Keratinocyte (primary cell): ENCODE measurements around the gene SDK1. TPM values are rescaled to one million over a fixed set of nuclear protein-coding genes. Genes with fewer than 3 reads are reported as not detected.

ENCODE experiments used
- DNase-seq: peaks from one replicate; pipeline ENCODE4 v3.0.0-alpha.2; 2011; ENCODE audit warnings: low read depth, missing footprints, low spot score
- FAIRE-seq: peaks from 2 replicates; lab custom pipeline; 2011; peaks lifted over from hg19 to GRCh38; lab: Jason Lieb, UNC
- H2AFZ ChIP-seq: 2 replicates; pipeline ENCODE4 v1.6.0; 2012; ENCODE audit warnings: low read length, control low read depth, inconsistent platforms; ENCODE audit not compliant: control insufficient read depth
- H3K27ac ChIP-seq: 2 replicates; pipeline ENCODE4 v1.5.1; 2011; ENCODE audit warnings: low read length; ENCODE audit not compliant: control insufficient read depth, insufficient read depth
- H3K27me3 ChIP-seq: 3 replicates; pipeline ENCODE4 v1.6.0; 2011; ENCODE audit warnings: low read length; ENCODE audit not compliant: control insufficient read depth, insufficient read depth; ENCODE audit errors: extremely low read depth
- H3K36me3 ChIP-seq, 2 experiments: 2 replicates in 1 of 2; 3 replicates in 1 of 2; pipeline ENCODE4 v1.5.1; 2011; ENCODE audit warnings: low read length in 2 of 2, mild to moderate bottlenecking in 1 of 2; ENCODE audit not compliant: control insufficient read depth in 2 of 2, insufficient read depth in 2 of 2; ENCODE audit errors: extremely low read depth in 1 of 2
- H3K4me1 ChIP-seq: 3 replicates; pipeline ENCODE4 v1.5.1; 2011; ENCODE audit warnings: low read length; ENCODE audit not compliant: control insufficient read depth, insufficient read depth; ENCODE audit errors: extremely low read depth
- H3K4me2 ChIP-seq: 3 replicates; pipeline ENCODE4 v1.6.0; 2011; ENCODE audit warnings: low read depth, low read length; ENCODE audit not compliant: control insufficient read depth, insufficient read depth; ENCODE audit errors: extremely low read depth
- H3K4me3 ChIP-seq, 3 experiments: fragments of 200-600 bp in 1 of 3; sonication (generic) in 1 of 3; 2 replicates in 2 of 3; 3 replicates in 1 of 3; pipeline ENCODE4 v1.5.1; 2011 to 2016; ENCODE audit warnings: low read length in 3 of 3, mild to moderate bottlenecking in 3 of 3, control low read depth in 2 of 3, inconsistent platforms in 1 of 3, low read depth in 1 of 3, mixed read lengths in 1 of 3, mixed run types in 1 of 3, moderate library complexity in 1 of 3; ENCODE audit not compliant: control insufficient read depth in 2 of 3, insufficient read depth in 2 of 3; ENCODE audit errors: extremely low read depth in 1 of 3
- H3K79me2 ChIP-seq: 2 replicates; pipeline ENCODE4 v1.6.0; 2012; ENCODE audit warnings: low read length; ENCODE audit not compliant: control insufficient read depth, insufficient read depth
- H3K9ac ChIP-seq: 3 replicates; pipeline ENCODE4 v1.6.0; 2011; ENCODE audit warnings: low read length; ENCODE audit not compliant: control insufficient read depth, insufficient read depth; ENCODE audit errors: extremely low read depth
- H3K9me1 ChIP-seq: 3 replicates; pipeline ENCODE4 v1.6.0; 2011; ENCODE audit warnings: low read length; ENCODE audit not compliant: control insufficient read depth, insufficient read depth; ENCODE audit errors: extremely low read depth
- H3K9me3 ChIP-seq: 2 replicates; pipeline ENCODE4 v1.5.1; 2012; ENCODE audit warnings: low read depth, low read length; ENCODE audit not compliant: control insufficient read depth
- H4K20me1 ChIP-seq: 3 replicates; pipeline ENCODE4 v1.6.0; 2011; ENCODE audit warnings: low read length; ENCODE audit not compliant: control insufficient read depth, insufficient read depth; ENCODE audit errors: extremely low read depth
- EZH2 ChIP-seq: IDR thresholded peaks from one replicate; pipeline ENCODE4 v1.6.1; 2012; ENCODE audit warnings: inconsistent platforms, mild to moderate bottlenecking, low read length, moderate library complexity
- dilution Hi-C: fragments of 300-500 bp; cut with MboI; formaldehyde crosslinking; loops from one replicate; pipeline ENCODE4 v1.7.0; 2020; ENCODE audit warnings: low sequenced_read_pairs; ENCODE audit not compliant: extremely low pct_ligation_motif_present
- polyA plus RNA-seq, 5 experiments: library from polyadenylated mRNA; depleted of rRNA in 3 of 5; stranded (reverse) in 3 of 5; stranded (forward) in 1 of 5; unstranded in 1 of 5; fragments of >200 nt; gene quantifications; 1 replicate in 1 of 5; 2 replicates in 3 of 5; 3 replicates in 1 of 5; pipeline versions ENCODE4 v1.2.1 to v1.2.3, GENCODE V29; 2011 to 2012; ENCODE audit warnings: missing spikeins in 2 of 5, low read depth in 1 of 5, low replicate concordance in 1 of 5
- TF ChIP-seq, protein P1 (sequence below), 3 experiments: IDR thresholded peaks in 1 of 3; conservative IDR thresholded peaks in 1 of 3; optimal IDR thresholded peaks in 1 of 3; 2 replicates in 2 of 3; 3 replicates in 1 of 3; pipeline versions ENCODE3 to v1.5.1; 2011; ENCODE audit warnings: low read length in 3 of 3, mild to moderate bottlenecking in 3 of 3, moderate library complexity in 2 of 3, control low read depth in 1 of 3, inconsistent platforms in 1 of 3; ENCODE audit not compliant: insufficient read depth in 2 of 3; ENCODE audit errors: extremely low read depth in 1 of 3

Gene SDK1
- polyA plus RNA-seq, 1 donor (not counting 4 experiments of a cell fraction or from before 2014, with no cell fraction given) = 0.66 TPM

DNA sequence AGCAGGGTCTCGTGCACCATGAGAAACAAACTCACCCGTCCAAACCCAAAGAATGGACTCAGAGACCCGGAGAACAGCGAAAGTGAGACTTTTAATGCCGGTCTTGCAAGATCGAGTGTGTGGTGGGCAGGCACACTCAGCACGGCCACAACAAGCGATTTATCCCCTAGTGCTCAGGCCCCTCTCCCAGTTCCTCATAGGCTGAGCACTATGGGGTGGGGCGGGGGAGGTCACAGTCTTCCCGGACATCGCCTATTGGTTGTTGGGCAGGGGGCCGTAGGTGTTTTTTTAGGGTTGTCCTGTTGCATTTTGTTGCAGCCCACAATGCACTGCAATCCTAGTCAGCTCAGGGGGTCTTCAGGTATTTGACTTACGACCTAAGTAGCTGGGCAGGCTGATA lies 772.7 kb downstream of the SDK1 start:
- no peak overlapping the region for H3K4me3 ChIP-seq
- H2AFZ ChIP-seq = no peak overlapping the region
- no peaks in the 10 kb centered on the region for H3K9me3 ChIP-seq
- no peak overlapping the region for H3K9ac ChIP-seq
- H4K20me1 ChIP-seq = no peaks in the 10 kb centered on the region
- H3K36me3 ChIP-seq = peaks cover 0 to 5% of the 10 kb centered on the region in 2 experiments
- dilution Hi-C loops = no loop called here
- no peak for FAIRE-seq
- H3K79me2 ChIP-seq = no peaks in the 10 kb centered on the region
- no peak overlapping the region for H3K27ac ChIP-seq
- TF ChIP-seq EZH2 = no peak
- TF ChIP-seq, protein P1, sequence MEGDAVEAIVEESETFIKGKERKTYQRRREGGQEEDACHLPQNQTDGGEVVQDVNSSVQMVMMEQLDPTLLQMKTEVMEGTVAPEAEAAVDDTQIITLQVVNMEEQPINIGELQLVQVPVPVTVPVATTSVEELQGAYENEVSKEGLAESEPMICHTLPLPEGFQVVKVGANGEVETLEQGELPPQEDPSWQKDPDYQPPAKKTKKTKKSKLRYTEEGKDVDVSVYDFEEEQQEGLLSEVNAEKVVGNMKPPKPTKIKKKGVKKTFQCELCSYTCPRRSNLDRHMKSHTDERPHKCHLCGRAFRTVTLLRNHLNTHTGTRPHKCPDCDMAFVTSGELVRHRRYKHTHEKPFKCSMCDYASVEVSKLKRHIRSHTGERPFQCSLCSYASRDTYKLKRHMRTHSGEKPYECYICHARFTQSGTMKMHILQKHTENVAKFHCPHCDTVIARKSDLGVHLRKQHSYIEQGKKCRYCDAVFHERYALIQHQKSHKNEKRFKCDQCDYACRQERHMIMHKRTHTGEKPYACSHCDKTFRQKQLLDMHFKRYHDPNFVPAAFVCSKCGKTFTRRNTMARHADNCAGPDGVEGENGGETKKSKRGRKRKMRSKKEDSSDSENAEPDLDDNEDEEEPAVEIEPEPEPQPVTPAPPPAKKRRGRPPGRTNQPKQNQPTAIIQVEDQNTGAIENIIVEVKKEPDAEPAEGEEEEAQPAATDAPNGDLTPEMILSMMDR (optimal IDR thresholded peaks at IDR 0.05 in 1 of 3, IDR thresholded peaks at IDR 0.05 in 1 of 3, conservative IDR thresholded peaks at IDR 0.05 in 1 of 3; ENCODE audit: extremely low read depth in 1 of 3, insufficient read depth in 2 of 3, low read length in 3 of 3) = no peak
- no peak overlapping the region for H3K4me2 ChIP-seq
- no peaks in the 10 kb centered on the region for H3K4me1 ChIP-seq
- no peak for DNase-seq
- no peaks in the 10 kb centered on the region for H3K9me1 ChIP-seq
- H3K27me3 ChIP-seq = no peaks in the 10 kb centered on the region

- Histone ChIP-seq H3K9me1 (no peaks in the 10 kb centered on the region), H4K20me1 (no peaks in the 10 kb centered on the region), H3K4me2 (no peak overlapping the region), H3K27me3 (no peaks in the 10 kb centered on the region), H3K27ac (no peak overlapping the region), H3K36me3 (peaks cover 0 to 5% of the 10 kb centered on the region in 2 experiments), H2AFZ (no peak overlapping the region), H3K9ac (no peak overlapping the region), H3K9me3 (no peaks in the 10 kb centered on the region), H3K4me1 (no peaks in the 10 kb centered on the region), H3K4me3 (no peak overlapping the region), H3K79me2 (no peaks in the 10 kb centered on the region)
- FAIRE-seq (no peak), DNase-seq (no peak)
- TF ChIP-seq EZH2 = no peak
- TF ChIP-seq, protein P1 (optimal IDR thresholded peaks at IDR 0.05 in 1 of 3, IDR thresholded peaks at IDR 0.05 in 1 of 3, conservative IDR thresholded peaks at IDR 0.05 in 1 of 3; ENCODE audit: extremely low read depth in 1 of 3, insufficient read depth in 2 of 3, low read length in 3 of 3) = no peak
- dilution Hi-C loops = no loop called here
These were observed 773.4 kb downstream of the SDK1 start for GRCh38 chr7:4074407-4074806.
